ENCODE data around the gene PPFIA1. TPM values are rescaled to one million over a fixed set of nuclear protein-coding genes. Genes with fewer than 3 reads are reported as not detected.

PPFIA1 gene
- total and polyA plus RNA-seq, 4 donors, result 27.5 to 85.0 (median 43.5) TPM

- ATAC-seq (ENCODE audit: insufficient read depth, low FRiP score), result no peak
These were observed 81.2 kb downstream of the PPFIA1 start for GRCh38 chr11:70351646-70352045.

GRCh38 chr11:70352100-70352499 is 81.6 kb downstream of the PPFIA1 start:
- H3K27me3 ChIP-seq (ENCODE audit: control insufficient read depth in 3 of 3, insufficient read depth in 3 of 3, low read length in 2 of 3), result no peaks in the 10 kb centered on the region
- TF ChIP-seq CTCF (IDR thresholded peaks at IDR 0.05; ENCODE audit: control extremely low read depth, extremely low read depth), result no peak
- ATAC-seq (ENCODE audit: insufficient read depth, low FRiP score), result no peak
- no peak overlapping the region for H3K27ac ChIP-seq (ENCODE audit: low read depth in 1 of 2, low read length in 1 of 2)
- H3K9me3 ChIP-seq (ENCODE audit: control insufficient read depth in 4 of 4, insufficient read depth in 3 of 4, low read length in 3 of 4), result no peaks in the 10 kb centered on the region
- H3K4me3 ChIP-seq, result no peak overlapping the region
- H3K36me3 ChIP-seq (ENCODE audit: control insufficient read depth in 4 of 4, insufficient read depth in 4 of 4, low read length in 4 of 4), result peaks cover 30 to 48% (median 42%) of the 10 kb centered on the region in 4 donors
- no peak overlapping the region for H3K9ac ChIP-seq (ENCODE audit: insufficient read depth in 1 of 2, low read length in 2 of 2)
- H3K4me1 ChIP-seq (ENCODE audit: control insufficient read depth in 5 of 5, insufficient read depth in 5 of 5, low read length in 5 of 5), result peaks cover 0 to 3% (median 0%) of the 10 kb centered on the region in 5 donors
- DNase-seq, result no peak
- WGBS, 2 donors, result 81% methylated on average over 1 of the region's 1 CpG

More at GRCh38 chr11:70351646-70352045, 81.2 kb downstream of the PPFIA1 start:
- Histone ChIP-seq H3K9ac (ENCODE audit: insufficient read depth in 1 of 2, low read length in 2 of 2) (no peak overlapping the region), H3K4me3 (no peak overlapping the region), H3K36me3 (ENCODE audit: control insufficient read depth in 4 of 4, insufficient read depth in 4 of 4, low read length in 4 of 4) (peaks cover 25 to 43% (median 39%) of the 10 kb centered on the region in 4 donors), H3K9me3 (ENCODE audit: control insufficient read depth in 4 of 4, insufficient read depth in 3 of 4, low read length in 3 of 4) (no peaks in the 10 kb centered on the region), H3K27ac (ENCODE audit: low read depth in 1 of 2, low read length in 1 of 2) (no peak overlapping the region), H3K4me1 (ENCODE audit: control insufficient read depth in 5 of 5, insufficient read depth in 5 of 5, low read length in 5 of 5) (peaks cover 0 to 3% (median 0%) of the 10 kb centered on the region in 5 donors), H3K27me3 (ENCODE audit: control insufficient read depth in 3 of 3, insufficient read depth in 3 of 3, low read length in 2 of 3) (no peaks in the 10 kb centered on the region)
- 70 to 76% methylated on average over 3 of the region's 3 CpGs for WGBS, 2 donors
- DNase-seq, result no peak
- TF ChIP-seq CTCF (IDR thresholded peaks at IDR 0.05; ENCODE audit: control extremely low read depth, extremely low read depth), result no peak

GRCh38 chr11:70352601-70353000 is 82.1 kb downstream of the PPFIA1 start:
- H3K27me3 ChIP-seq (ENCODE audit: control insufficient read depth in 3 of 3, insufficient read depth in 3 of 3, low read length in 2 of 3), result no peaks in the 10 kb centered on the region
- ATAC-seq (ENCODE audit: insufficient read depth, low FRiP score), result no peak
- H3K4me1 ChIP-seq (ENCODE audit: control insufficient read depth in 5 of 5, insufficient read depth in 5 of 5, low read length in 5 of 5), result no peaks in the 10 kb centered on the region
- no peak for TF ChIP-seq CTCF (IDR thresholded peaks at IDR 0.05; ENCODE audit: control extremely low read depth, extremely low read depth)
- no peak overlapping the region for H3K27ac ChIP-seq (ENCODE audit: low read depth in 1 of 2, low read length in 1 of 2)
- H3K9me3 ChIP-seq (ENCODE audit: control insufficient read depth in 4 of 4, insufficient read depth in 3 of 4, low read length in 3 of 4), result no peaks in the 10 kb centered on the region
- H3K36me3 ChIP-seq (ENCODE audit: control insufficient read depth in 4 of 4, insufficient read depth in 4 of 4, low read length in 4 of 4), result peaks cover 32 to 49% (median 42%) of the 10 kb centered on the region in 4 donors
- H3K9ac ChIP-seq (ENCODE audit: insufficient read depth in 1 of 2, low read length in 2 of 2), result no peak overlapping the region
- 93 to 95% methylated on average over 19 of the region's 19 CpGs for WGBS, 2 donors
- no peak for DNase-seq
- no peak overlapping the region for H3K4me3 ChIP-seq

GRCh38 chr11:70353329-70353728 is 82.8 kb downstream of the PPFIA1 start:
- H3K27ac ChIP-seq (ENCODE audit: low read depth in 1 of 2, low read length in 1 of 2), result no peak overlapping the region
- ATAC-seq (ENCODE audit: insufficient read depth, low FRiP score) (no peak), DNase-seq (no peak)
- WGBS, 2 donors, result 93 to 94% methylated on average over 2 of the region's 2 CpGs
- no peaks in the 10 kb centered on the region for H3K27me3 ChIP-seq (ENCODE audit: control insufficient read depth in 3 of 3, insufficient read depth in 3 of 3, low read length in 2 of 3)
- no peak overlapping the region for H3K4me3 ChIP-seq
- peaks cover 32 to 47% (median 38%) of the 10 kb centered on the region in 4 donors for H3K36me3 ChIP-seq (ENCODE audit: control insufficient read depth in 4 of 4, insufficient read depth in 4 of 4, low read length in 4 of 4)
- H3K9ac ChIP-seq (ENCODE audit: insufficient read depth in 1 of 2, low read length in 2 of 2), result no peak overlapping the region
- no peaks in the 10 kb centered on the region for H3K4me1 ChIP-seq (ENCODE audit: control insufficient read depth in 5 of 5, insufficient read depth in 5 of 5, low read length in 5 of 5)
- TF ChIP-seq CTCF (IDR thresholded peaks at IDR 0.05; ENCODE audit: control extremely low read depth, extremely low read depth), result no peak
- no peaks in the 10 kb centered on the region for H3K9me3 ChIP-seq (ENCODE audit: control insufficient read depth in 4 of 4, insufficient read depth in 3 of 4, low read length in 3 of 4)

All from lung (tissue), 12 donors.